Kidney (tissue), 14 donors: Measurements from ENCODE around the gene HTR6. TPM values are rescaled to one million over a fixed set of nuclear protein-coding genes. Genes with fewer than 3 reads are reported as not detected.

Source experiments
- DNase-seq, 5 donors: peaks; one replicate each; pipeline ENCODE4 v3.0.0-alpha.2; 2013 to 2020
- FAIRE-seq: peaks from 2 replicates; lab custom pipeline; 2012; peaks lifted over from hg19 to GRCh38; lab: Jason Lieb, UNC
- H3K27ac ChIP-seq, 2 donors: one replicate each; pipeline ENCODE4 v1.7.0; 2013; ENCODE audit warnings: low read depth in 2 of 2, low read length in 2 of 2, inconsistent platforms in 1 of 2
- H3K27me3 ChIP-seq: one replicate; pipeline ENCODE4 v1.7.1; 2013; ENCODE audit warnings: low read length, inconsistent platforms; ENCODE audit not compliant: control insufficient read depth, insufficient read depth
- H3K36me3 ChIP-seq, 3 donors: one replicate each; pipeline versions ENCODE4 v1.7.0 to v1.7.1; 2013; ENCODE audit warnings: low read length in 3 of 3, control low read depth in 1 of 3, inconsistent platforms in 1 of 3; ENCODE audit not compliant: insufficient read depth in 3 of 3, control insufficient read depth in 2 of 3
- H3K4me1 ChIP-seq, 3 donors: one replicate each; pipeline versions ENCODE4 v1.7.0 to v1.7.1; 2013; ENCODE audit warnings: low read length in 3 of 3, inconsistent platforms in 1 of 3, low read depth in 1 of 3; ENCODE audit not compliant: control insufficient read depth in 2 of 3, insufficient read depth in 2 of 3
- H3K4me3 ChIP-seq, 3 donors: one replicate each; pipeline versions ENCODE4 v1.7.0 to v1.8.1; 2013; ENCODE audit warnings: low read length in 3 of 3, control low read depth in 1 of 3, inconsistent platforms in 1 of 3
- H3K9ac ChIP-seq, 3 donors: one replicate each; pipeline versions ENCODE4 v1.7.0 to v1.7.1; 2013; ENCODE audit warnings: low read length in 3 of 3, control low read depth in 1 of 3, inconsistent platforms in 1 of 3
- H3K9me3 ChIP-seq, 3 donors: one replicate each; pipeline versions ENCODE4 v1.7.0 to v1.7.1; 2013; ENCODE audit warnings: low read length in 3 of 3, control low read depth in 1 of 3, inconsistent platforms in 1 of 3; ENCODE audit not compliant: control insufficient read depth in 2 of 3, insufficient read depth in 1 of 3
- intact Hi-C: fragments of 100-400 bp; cut with DNase I; formaldehyde crosslinking; loops from one replicate; pipeline ENCODE4 v1.11.1; 2022
- polyA plus RNA-seq: library from polyadenylated mRNA; stranded (reverse); fragments of 350-450 nt; fragmentation: Illumina TruSeq; extraction: RNeasy Lipid Tissue Mini Kit (QIAGEN cat#74804); gene quantifications from one replicate; pipeline ENCODE4 v1.2.3, GENCODE V29; 2014; ENCODE audit warnings: low read depth, low replicate concordance; ENCODE audit not compliant: insufficient read depth
- total RNA-seq: library from RNA; stranded (reverse); fragmentation: NEBNext Ultra II Directional; extraction: Animal tissue kit (Norgen Biotek cat#: 25700); gene quantifications from one replicate; pipeline ENCODE4 v1.2.1, GENCODE V29; 2021
- TF ChIP-seq, protein P1 (sequence below): IDR thresholded peaks from 3 replicates; pipeline ENCODE4 v1.5.1; 2012; ENCODE audit warnings: mild to moderate bottlenecking, moderate library complexity, borderline replicate concordance; ENCODE audit not compliant: insufficient read depth; ENCODE audit errors: extremely low read depth
- donor health status: control.
- donor health status: control.
- donor health status: control.
- donor health status: control.
- donor health status: control.
- donor health status: DM: yes; HTN: yes; CAD: no.
- donor health status: Normal renal cell carcinoma (clear cell type).

HTR6 gene
- total and polyA plus RNA-seq, 2 donors from 2014 or later = not detected

DNA sequence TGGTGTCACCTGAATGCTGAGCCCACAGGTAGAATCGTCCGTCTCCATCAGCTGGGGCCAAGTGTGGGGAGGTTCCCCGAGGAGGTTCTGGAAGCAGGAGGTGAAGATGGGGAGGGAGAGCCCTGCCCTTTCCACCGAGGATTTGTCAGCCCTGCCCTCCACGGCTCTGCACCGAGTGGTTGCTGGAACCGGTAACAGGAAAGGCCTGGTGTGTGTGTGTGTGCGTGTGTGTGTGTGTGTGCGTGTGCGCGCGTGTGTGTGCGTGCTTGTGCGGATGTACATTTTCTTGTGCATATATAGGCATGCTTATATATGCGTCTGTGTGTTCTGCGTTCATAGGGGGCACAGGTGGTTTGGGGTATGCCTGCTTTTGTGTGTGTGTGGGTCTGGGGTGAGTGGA, 17.0 kb upstream of the HTR6 start:
- Histone ChIP-seq H3K4me3 (no peak overlapping the region), H3K9me3 (no peaks in the 10 kb centered on the region), H3K9ac (no peak overlapping the region), H3K36me3 (no peaks in the 10 kb centered on the region), H3K4me1 (peaks cover 0 to 15% (median 4%) of the 10 kb centered on the region in 3 donors), H3K27ac (no peak overlapping the region), H3K27me3 (no peaks in the 10 kb centered on the region)
- no peak for FAIRE-seq
- intact Hi-C loops = loop anchor here (10.0 kb wide), 1 partner anchor 163 kb away; the partner anchor contains the start of gene CAPZB
- peak in 1 of 5 donors; percentile 38 for DNase-seq
- TF ChIP-seq, protein P1, sequence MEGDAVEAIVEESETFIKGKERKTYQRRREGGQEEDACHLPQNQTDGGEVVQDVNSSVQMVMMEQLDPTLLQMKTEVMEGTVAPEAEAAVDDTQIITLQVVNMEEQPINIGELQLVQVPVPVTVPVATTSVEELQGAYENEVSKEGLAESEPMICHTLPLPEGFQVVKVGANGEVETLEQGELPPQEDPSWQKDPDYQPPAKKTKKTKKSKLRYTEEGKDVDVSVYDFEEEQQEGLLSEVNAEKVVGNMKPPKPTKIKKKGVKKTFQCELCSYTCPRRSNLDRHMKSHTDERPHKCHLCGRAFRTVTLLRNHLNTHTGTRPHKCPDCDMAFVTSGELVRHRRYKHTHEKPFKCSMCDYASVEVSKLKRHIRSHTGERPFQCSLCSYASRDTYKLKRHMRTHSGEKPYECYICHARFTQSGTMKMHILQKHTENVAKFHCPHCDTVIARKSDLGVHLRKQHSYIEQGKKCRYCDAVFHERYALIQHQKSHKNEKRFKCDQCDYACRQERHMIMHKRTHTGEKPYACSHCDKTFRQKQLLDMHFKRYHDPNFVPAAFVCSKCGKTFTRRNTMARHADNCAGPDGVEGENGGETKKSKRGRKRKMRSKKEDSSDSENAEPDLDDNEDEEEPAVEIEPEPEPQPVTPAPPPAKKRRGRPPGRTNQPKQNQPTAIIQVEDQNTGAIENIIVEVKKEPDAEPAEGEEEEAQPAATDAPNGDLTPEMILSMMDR = no peak

DNA sequence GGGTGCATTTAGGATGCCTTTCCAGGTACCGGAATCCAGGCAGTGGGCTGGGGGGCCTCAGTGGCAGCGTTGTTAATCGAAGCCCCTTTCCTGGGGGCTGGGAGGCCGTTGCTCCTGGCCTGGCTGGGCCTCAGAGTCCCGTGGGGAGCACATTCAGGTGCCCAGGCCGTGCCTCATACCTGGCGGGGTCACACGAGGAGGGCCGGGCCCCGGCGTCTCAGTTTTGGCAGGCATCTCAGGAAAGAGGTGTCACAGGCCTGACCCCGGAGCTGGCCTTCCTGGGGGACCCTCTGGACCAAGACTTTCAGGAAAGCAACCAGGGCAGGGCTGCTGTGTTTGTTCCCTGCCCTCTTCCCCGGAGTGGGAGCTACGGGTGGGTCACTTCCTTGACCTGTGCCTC, 16.4 kb upstream of the HTR6 start:
- Histone ChIP-seq H3K4me1 (peaks cover 0 to 15% (median 4%) of the 10 kb centered on the region in 3 donors), H3K9ac (no peak overlapping the region), H3K27ac (no peak overlapping the region), H3K36me3 (no peaks in the 10 kb centered on the region), H3K4me3 (no peak overlapping the region), H3K9me3 (no peaks in the 10 kb centered on the region), H3K27me3 (no peaks in the 10 kb centered on the region)
- DNase-seq = peak in 1 of 5 donors; percentile 68
- FAIRE-seq = no peak
- intact Hi-C loops = loop anchor here (10.0 kb wide), 1 partner anchor 163 kb away; the partner anchor contains the start of gene CAPZB
- TF ChIP-seq, protein P1 = no peak

DNA sequence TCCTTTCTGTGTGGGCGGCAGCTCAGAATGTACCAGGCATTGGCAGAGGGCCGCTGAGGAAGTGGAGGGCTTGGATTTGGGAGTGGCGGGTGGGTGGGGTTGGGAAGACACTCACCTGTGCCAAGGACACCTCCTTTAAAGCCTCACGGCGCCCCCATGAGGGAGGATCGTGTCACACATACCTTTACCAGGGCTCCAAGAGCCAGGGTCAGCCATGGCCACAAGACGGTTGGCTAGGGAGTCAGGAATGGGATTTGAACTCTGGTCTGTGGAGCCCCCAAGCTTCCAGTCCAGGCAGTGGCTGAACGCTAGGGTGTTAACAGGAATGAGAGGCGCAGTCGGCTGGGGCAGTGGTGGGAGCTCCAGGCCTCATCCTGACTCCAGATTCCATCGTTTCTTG, 16.0 kb upstream of the HTR6 start:
- Histone ChIP-seq H3K9ac (no peak overlapping the region), H3K27ac (no peak overlapping the region), H3K4me3 (no peak overlapping the region), H3K27me3 (no peaks in the 10 kb centered on the region), H3K9me3 (no peaks in the 10 kb centered on the region), H3K4me1 (peaks cover 0 to 12% (median under 1%) of the 10 kb centered on the region in 3 donors), H3K36me3 (no peaks in the 10 kb centered on the region)
- DNase-seq (peak in 3 of 5 donors; percentile 47 to 65 (median 54)), FAIRE-seq (no peak)
- intact Hi-C loops = loop anchor here (10.0 kb wide), 1 partner anchor 164 kb away; the partner anchor contains the start of gene CAPZB
- TF ChIP-seq, protein P1 = peak; percentile 14
